Measurements from ENCODE around the gene PXK.

PXK gene

DNA sequence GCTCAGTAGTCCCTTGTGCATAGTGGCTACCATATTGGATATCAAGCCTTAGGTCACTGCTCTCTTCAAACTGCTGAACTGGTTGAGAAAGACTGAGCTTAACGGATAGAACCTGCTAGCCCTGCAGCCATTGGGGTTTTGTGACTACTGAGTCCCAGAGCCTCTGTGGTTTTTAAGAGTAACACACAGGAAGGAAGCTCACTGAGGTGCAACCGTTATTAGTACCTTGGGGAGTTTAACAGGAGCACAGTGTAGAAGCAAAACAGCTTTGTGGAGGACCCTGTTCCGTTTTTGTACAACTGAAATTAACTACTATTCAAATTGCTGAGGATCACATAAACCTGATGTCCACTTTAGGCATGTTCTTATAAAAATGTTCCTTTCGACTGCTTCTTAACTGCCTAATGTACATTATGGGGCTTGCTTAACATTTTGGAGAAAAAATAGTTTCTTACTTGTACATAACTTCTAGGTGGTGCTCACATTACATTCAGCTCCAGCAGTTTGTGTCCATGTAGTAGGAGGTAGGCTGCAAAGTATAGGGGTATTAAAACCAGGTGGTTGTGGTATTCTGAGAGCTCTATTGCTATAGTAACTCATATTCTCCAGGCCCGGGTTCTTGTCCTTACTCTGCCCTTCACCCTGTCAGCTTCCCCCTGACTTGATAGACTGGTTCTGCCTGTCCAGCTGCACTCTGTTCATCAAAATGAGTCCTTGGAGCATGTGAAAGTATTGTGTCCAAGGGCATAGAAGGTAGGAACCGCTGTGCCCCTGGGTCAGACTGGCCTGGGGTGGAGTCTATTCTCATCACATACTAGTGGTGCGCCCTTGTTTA is 17.3 kb downstream of the PXK start:
- DNase-seq, result no peak

DNA sequence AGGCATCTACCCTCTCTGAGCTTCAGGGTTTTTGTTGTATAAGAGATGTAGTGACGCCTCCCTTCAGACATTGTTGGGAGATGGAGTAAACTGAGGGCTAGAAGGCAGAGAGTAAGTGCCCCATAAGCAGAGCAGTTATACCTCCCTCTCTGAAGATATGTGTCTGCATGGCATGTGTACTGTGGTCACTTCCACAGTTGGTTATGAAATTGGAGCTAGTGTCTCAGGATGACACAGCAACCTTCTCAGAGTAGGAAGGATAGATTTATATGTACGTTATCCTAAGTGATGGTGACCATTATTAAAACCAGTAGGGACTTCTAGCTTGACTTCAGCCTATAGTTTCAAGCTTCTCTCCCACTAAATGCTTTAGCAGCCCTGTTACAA is 17.9 kb downstream of the PXK start:
- no peak for DNase-seq

DNA sequence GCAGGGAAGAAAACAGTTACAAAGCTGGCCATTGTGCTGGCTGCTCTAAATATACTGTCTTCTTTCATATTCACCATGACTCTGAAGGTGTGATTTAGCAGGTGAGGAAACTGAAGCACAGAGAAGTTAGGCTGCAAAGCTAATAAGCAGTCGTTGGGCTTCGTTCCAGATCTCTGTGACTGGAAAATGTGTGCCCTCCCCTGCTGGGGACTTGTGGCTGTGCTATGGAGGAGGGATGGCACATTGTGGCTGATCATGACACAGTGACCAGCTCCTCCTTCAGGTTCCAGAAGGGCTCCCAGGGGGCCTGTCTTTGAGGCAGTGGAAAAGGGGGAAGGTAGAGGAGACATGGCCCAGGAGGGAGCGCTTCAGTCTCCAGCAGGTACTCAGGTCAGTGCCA is 19.2 kb downstream of the PXK start:
- no peak for DNase-seq

GRCh38 chr3:58352626-58353025 is 19.9 kb downstream of the PXK start:
- no peak for DNase-seq

DNA sequence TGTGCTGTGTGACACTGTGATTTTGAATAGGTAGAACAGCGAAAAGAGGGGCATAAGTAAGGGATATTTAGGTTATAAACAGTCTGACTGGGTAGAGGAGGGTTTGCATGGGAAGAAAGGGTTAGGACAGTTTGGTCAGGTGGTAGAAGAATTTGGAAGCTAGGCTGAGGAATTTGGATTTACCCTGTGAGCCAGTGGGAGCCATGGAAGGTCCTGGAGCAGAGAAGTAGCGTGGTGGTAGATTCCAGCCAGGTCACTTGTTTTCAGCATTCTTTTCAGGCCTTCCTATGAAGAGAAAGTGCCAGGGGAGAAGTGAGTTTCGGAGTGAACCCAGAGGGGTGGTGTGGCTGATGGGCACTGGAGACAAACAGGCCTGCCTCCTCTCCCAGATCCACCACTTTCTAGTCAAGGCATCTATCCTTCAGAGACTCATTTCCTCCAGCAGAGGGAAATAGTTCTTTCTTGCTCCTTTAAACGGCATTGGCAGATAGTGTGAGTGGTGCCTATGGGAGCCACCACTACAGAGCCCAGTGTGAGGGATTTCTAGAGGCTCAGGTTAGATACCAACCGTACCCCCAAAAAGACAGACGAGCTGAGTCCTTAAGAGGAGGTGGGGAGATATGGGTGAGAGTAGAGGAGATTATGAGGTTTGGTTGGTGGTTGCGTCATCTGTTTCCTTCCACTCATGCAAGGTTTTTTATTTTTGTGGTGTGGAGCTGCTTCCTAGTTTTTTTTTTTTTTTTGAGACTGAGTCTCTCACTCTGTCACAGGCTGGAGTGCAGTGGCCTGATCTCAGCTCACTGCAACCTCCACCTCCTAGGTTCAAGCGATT is 21.2 kb downstream of the PXK start:
- no peak for DNase-seq

GRCh38 chr3:58355179-58355578 is 22.5 kb downstream of the PXK start:
- DNase-seq, result no peak

DNA sequence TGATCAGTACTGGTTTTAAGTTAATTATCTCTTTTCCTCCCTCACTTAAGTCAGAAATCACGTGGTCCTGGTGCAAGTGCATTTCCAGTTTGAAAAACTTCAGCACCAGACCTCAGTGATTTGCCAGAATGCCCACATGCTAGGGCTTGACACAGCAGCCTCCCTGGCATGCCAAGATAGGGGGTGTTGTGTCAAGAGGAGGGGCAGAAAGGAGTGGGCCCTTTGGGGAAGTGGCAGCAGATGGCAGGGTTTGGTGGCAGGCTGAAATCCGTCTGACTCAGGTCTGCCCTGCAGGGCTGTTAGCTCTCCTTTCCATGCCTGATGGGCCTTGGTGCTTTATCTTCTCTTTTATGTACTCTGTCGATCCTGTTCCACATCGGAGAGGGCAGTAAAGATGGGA is 23.4 kb downstream of the PXK start:
- no peak for DNase-seq

DNA sequence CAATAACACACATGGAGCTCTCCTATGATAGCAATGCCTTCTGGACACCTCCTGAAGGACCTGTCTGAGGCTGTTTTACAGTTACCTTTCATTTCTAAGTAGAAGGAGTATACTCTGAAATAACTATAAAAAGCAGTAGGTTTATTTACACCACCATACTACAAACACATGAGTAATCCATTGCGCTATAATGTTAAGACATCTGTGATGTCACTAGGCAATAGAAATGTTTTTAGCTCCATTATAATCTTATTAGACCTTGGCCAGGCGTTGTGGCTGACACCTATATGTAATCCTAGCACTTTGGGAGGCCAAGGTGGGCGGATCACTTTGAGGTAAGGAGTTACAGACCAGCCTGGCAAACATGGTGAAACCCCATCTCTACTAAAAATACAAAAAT is 24.7 kb downstream of the PXK start:
- no peak for DNase-seq

DNA sequence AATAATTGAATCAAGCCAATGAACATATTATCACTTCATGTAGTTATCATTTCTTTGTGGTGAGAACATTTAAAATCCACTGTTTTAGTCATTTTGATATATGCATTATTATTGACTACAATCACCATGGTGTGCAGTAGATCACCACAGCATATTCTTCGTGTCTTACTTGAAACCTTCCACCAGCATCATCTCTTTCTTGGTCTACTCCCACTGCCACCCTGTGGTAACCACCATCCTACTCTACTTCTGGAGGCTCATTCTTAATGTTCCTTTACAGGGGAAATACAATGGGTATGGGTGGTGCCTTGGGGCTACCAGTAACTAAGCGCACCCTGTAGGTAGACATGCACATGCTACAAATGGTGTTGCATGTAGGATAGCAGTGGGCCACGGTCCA is 25.4 kb downstream of the PXK start:
- no peak for DNase-seq

DNA sequence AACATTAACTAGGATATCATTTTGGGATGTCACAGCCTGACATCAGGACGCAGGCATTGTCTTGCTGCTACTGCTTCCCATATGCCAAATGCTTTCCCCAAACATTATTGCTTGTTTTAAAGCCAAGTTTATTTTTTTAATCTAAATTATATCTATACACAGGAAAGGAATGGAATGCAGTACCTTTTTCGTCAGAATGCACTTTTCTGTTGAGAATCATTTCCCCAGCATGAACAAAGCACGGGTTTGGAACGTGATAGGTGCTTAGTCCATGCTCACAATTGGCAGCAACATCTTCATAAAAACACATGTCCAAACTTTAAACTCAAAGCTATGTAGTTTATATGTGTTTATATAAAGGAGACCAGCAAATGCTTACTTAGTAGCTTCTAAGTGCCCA is 26.1 kb downstream of the PXK start:
- no peak for DNase-seq

DNA sequence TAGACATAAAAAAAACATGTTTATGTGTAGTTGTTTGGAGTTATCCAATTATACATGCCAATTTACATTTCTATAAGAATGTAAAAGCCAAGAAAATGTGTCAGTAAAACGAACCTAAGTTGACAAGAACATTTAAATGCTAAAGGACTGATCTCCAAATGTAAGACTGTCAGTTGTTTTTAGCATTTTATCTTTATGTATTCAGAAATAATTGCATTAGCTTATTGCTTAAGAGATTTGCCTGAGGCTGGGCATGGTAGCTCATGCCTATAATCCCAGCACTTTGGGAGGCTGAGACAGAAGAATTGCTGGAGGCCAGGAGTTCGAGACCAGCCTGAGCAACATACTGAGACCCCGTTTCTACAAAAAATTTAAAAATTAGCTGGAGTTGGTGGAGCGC is 26.9 kb downstream of the PXK start:
- DNase-seq, result no peak

- no peak for DNase-seq
Observed at GRCh38 chr3:58361866-58362265, 29.2 kb downstream of the PXK start.

- DNase-seq, result no peak
Observed at GRCh38 chr3:58366699-58367098, 34.0 kb downstream of the PXK start.

GRCh38 chr3:58369038-58369437 is 36.3 kb downstream of the PXK start:
- DNase-seq, result no peak

DNA sequence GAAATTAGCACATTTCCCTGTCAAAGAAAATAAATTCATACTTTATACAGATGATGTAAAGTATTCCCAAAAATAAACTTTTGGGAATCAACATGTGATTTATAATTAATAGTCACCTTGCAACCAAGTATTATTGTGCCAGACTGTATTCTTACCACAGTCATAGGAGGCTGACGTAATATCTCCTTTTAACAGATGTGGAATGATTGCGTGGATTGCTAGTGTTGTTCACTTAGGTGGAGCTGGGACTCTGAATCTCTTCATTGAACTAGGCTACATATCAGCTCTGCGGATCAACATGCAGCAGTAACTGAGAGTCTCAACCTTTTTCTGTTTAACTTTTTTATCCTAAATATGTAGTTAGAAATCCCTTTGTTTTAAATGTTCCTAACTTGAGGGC is 37.2 kb downstream of the PXK start:
- no peak for DNase-seq

DNA sequence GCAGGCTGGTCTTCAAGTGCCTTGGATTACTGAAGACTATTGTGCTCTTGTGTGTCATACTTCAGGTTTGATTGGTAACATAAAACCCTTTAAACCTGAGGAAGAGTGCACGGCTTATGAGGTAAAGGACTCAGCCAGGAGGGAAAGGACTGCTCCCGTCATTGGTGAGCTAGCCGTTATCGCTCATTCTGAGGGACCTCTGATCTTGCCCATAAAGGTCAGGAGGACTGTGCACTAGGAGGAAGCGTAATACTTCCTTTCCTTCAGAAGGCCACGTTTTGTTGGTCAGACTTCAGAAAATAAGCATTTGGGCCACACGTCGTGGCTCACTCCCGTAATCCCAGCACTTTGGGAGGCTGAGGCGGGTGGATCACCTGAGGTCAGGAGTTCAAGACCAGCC is 37.7 kb downstream of the PXK start:
- DNase-seq, result no peak

DNA sequence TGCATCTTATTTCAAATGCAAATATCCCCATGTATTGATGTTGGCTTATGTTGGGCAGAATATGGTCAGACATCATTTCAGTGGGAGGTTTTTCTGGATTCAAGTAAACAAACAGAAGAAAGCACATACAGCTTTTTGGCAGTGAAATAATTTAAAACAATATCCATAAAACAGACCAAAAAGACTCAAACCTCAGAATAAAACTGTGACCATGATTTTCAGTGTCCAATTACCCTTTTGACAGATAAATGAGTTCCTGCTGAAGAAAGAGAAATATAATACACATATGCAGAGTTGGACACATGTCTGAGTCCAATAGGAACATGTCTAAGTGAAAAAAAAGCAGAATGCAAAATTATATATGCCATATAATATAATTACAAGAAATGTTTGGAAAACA is 39.1 kb downstream of the PXK start:
- no peak for DNase-seq

DNA sequence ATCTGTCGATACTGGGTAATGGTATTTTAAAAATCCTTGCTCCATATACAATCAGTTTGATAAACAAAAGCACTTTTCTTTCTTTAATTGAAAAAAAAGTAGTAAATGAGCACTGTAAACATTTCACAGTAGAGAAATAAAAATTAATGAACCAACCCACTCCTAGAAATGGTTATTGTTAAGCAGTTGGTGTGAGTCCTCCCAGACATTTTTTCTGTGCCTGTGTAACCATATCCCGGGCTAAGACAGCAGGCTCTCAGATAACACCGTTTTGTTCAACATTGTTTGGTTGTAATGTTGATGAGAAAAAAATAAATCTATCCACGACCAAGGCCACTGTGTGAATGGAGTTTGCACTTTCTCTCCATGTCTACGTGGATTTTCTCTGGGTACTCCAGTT is 42.6 kb downstream of the PXK start:
- DNase-seq, result no peak

- no peak for DNase-seq
Observed at GRCh38 chr3:58377168-58377567, 44.5 kb downstream of the PXK start.

GRCh38 chr3:58377750-58378149 is 45.1 kb downstream of the PXK start:
- no peak for DNase-seq

- no peak for DNase-seq
Observed at GRCh38 chr3:58379351-58380073, 46.8 kb downstream of the PXK start.

DNA sequence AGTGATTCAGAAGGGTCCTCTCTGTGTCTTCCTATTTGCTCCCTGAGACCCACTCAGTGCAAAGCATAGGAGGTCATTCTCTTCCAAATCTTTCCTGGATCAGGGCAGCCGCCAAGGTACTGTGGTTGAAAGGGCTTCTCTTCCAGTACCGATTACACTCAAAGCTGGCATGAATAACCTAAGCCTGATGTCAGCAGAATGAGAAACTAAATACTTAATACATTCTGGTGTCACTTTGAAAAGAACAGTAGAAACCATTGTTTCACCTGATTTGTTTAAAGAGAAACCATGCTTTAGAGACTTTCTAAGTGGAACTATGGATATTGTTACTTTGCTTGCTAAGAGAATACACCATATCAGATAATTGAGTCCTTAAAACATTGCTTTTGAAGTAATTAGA is 50.8 kb downstream of the PXK start:
- no peak for DNase-seq

GRCh38 chr3:58383904-58384303 is 51.2 kb downstream of the PXK start:
- no peak for DNase-seq

Measured in activated CD4-positive, alpha-beta T cell treated with anti-CD3 and anti-CD28 coated beads, Interleukin-2, amount 50 U/mL, for 1 hour (primary cell).